Trophoblast cell (in vitro differentiated cells and primary cell): ENCODE data around the gene ALDH7A1.

Experiments
- DNase-seq, 2 donors: peaks; one replicate each; pipeline ENCODE4 v3.0.0-alpha.2; 2016
- H2AFZ ChIP-seq: 2 replicates; pipeline ENCODE4 v1.6.1; 2013; ENCODE audit warnings: low read length, moderate library complexity, mild to moderate bottlenecking; ENCODE audit not compliant: insufficient read depth, poor library complexity
- H2AK5ac ChIP-seq: 2 replicates; pipeline ENCODE4 v1.6.1; 2013; ENCODE audit warnings: mild to moderate bottlenecking, low read length
- H2BK120ac ChIP-seq: 2 replicates; pipeline ENCODE4 v1.6.1; 2013; ENCODE audit warnings: low read length, mild to moderate bottlenecking, moderate library complexity; ENCODE audit not compliant: insufficient read depth, poor library complexity
- H2BK12ac ChIP-seq: 2 replicates; pipeline ENCODE4 v1.6.1; 2013; ENCODE audit warnings: mild to moderate bottlenecking, low read length, moderate library complexity
- H2BK5ac ChIP-seq: 2 replicates; pipeline ENCODE4 v1.6.1; 2013; ENCODE audit warnings: low read length, low read depth, moderate library complexity, mild to moderate bottlenecking; ENCODE audit not compliant: poor library complexity
- H3K14ac ChIP-seq: 2 replicates; pipeline ENCODE4 v1.6.1; 2013; ENCODE audit warnings: mild to moderate bottlenecking, low read length
- H3K18ac ChIP-seq: 2 replicates; pipeline ENCODE4 v1.6.1; 2013; ENCODE audit warnings: mild to moderate bottlenecking, low read length
- H3K23ac ChIP-seq: 2 replicates; pipeline ENCODE4 v1.6.1; 2013; ENCODE audit warnings: low read length
- H3K27ac ChIP-seq: 2 replicates; pipeline ENCODE4 v1.5.1; 2013; ENCODE audit warnings: low read depth, mild to moderate bottlenecking, inconsistent platforms, low read length, moderate library complexity
- H3K27me3 ChIP-seq: 2 replicates; pipeline ENCODE4 v1.6.1; 2013; ENCODE audit warnings: inconsistent platforms, mild to moderate bottlenecking, low read length, moderate library complexity; ENCODE audit not compliant: insufficient read depth
- H3K36me3 ChIP-seq, 2 experiments: 1 replicate in 1 of 2; 2 replicates in 1 of 2; pipeline ENCODE4 v1.6.1; 2013; ENCODE audit warnings: low read length in 2 of 2, mild to moderate bottlenecking in 2 of 2, moderate library complexity in 1 of 2; ENCODE audit not compliant: insufficient read depth in 2 of 2, control insufficient read depth in 1 of 2
- H3K4ac ChIP-seq: 2 replicates; pipeline ENCODE4 v1.6.1; 2013; ENCODE audit warnings: low read depth, mild to moderate bottlenecking, low read length, moderate library complexity
- H3K4me1 ChIP-seq, 2 experiments: 1 replicate in 1 of 2; 2 replicates in 1 of 2; pipeline ENCODE4 v1.6.1; 2013; ENCODE audit warnings: low read length in 2 of 2, mild to moderate bottlenecking in 2 of 2, moderate library complexity in 1 of 2; ENCODE audit not compliant: insufficient read depth in 2 of 2, control insufficient read depth in 1 of 2
- H3K4me2 ChIP-seq: 2 replicates; pipeline ENCODE4 v1.6.1; 2013; ENCODE audit warnings: inconsistent platforms, mild to moderate bottlenecking, low read length, moderate library complexity
- H3K4me3 ChIP-seq: 2 replicates; pipeline ENCODE4 v1.5.1; 2013; ENCODE audit warnings: mild to moderate bottlenecking, low read depth, low read length, inconsistent platforms
- H3K79me1 ChIP-seq: one replicate; pipeline ENCODE4 v1.6.1; 2013; ENCODE audit warnings: low read length
- H3K79me2 ChIP-seq: 2 replicates; pipeline ENCODE4 v1.6.1; 2013; ENCODE audit warnings: low read length, mild to moderate bottlenecking; ENCODE audit not compliant: control insufficient read depth, insufficient read depth, poor library complexity
- H3K9ac ChIP-seq: 2 replicates; pipeline ENCODE4 v1.6.1; 2013; ENCODE audit warnings: mild to moderate bottlenecking, low read length
- H3K9me3 ChIP-seq: 2 replicates; pipeline ENCODE4 v1.6.1; 2013; ENCODE audit warnings: low read depth, mild to moderate bottlenecking, control low read depth, inconsistent platforms, low read length; ENCODE audit not compliant: insufficient read depth
- H4K12ac ChIP-seq: 2 replicates; pipeline ENCODE4 v1.6.1; 2013; ENCODE audit warnings: low read depth, mild to moderate bottlenecking, low read length, moderate library complexity
- H4K8ac ChIP-seq: 2 replicates; pipeline ENCODE4 v1.6.1; 2013; ENCODE audit warnings: low read depth, mild to moderate bottlenecking, low read length, moderate library complexity
- H4K91ac ChIP-seq: one replicate; pipeline ENCODE4 v1.6.1; 2013; ENCODE audit warnings: low read depth, mild to moderate bottlenecking, low read length, moderate library complexity
- WGBS: extraction: QIAGEN DNeasy Blood & Tissue Kit; methylation state at CpG from one replicate; pipeline ENCODE4 v1.1.7; 2013; ENCODE audit warnings: missing lambda C conversion rate; ENCODE audit not compliant: insufficient read length, insufficient coverage; ENCODE audit errors: extremely low coverage; 5-methylcytosine and 5-hydroxymethylcytosine counted together

The ALDH7A1 gene

DNA sequence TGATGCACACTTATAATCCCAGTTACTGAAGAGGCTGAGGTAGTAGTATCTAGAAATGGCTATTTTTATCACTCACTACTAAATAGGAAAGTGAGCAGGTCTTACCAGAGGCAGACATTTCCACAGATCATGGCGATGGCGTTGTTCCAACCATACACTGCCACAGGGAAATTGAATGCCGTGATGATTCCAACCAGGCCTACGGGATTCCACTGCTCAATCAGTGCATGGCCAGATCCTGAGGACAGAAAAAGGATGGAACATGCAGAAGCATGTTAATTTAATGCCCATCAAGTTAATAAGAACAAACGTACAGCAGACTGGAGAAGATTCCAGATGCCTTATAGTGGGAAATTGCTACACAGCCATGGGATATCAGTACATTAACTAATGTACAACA, 18.0 kb downstream of the ALDH7A1 start:
- H3K79me2 ChIP-seq: no peaks in the 10 kb centered on the region
- no peak overlapping the region for H4K12ac ChIP-seq
- no peaks in the 10 kb centered on the region for H3K79me1 ChIP-seq
- peaks cover 30 to 46% of the 10 kb centered on the region in 2 experiments for H3K36me3 ChIP-seq
- no peak overlapping the region for H3K4me2 ChIP-seq
- H2BK12ac ChIP-seq: no peak overlapping the region
- DNase-seq: no peak
- H2BK120ac ChIP-seq: no peak overlapping the region
- no peaks in the 10 kb centered on the region for H3K27me3 ChIP-seq
- H4K8ac ChIP-seq: no peak overlapping the region
- no peak overlapping the region for H3K18ac ChIP-seq
- H2AK5ac ChIP-seq: no peak overlapping the region
- H4K91ac ChIP-seq: no peak overlapping the region
- WGBS: no CpG with 5 or more reads among the region's 5 CpGs
- no peak overlapping the region for H3K4ac ChIP-seq
- no peak overlapping the region for H3K14ac ChIP-seq
- no peaks in the 10 kb centered on the region for H3K4me1 ChIP-seq
- no peak overlapping the region for H2AFZ ChIP-seq
- no peak overlapping the region for H2BK5ac ChIP-seq
- H3K9me3 ChIP-seq: no peaks in the 10 kb centered on the region
- H3K4me3 ChIP-seq: no peak overlapping the region
- no peak overlapping the region for H3K23ac ChIP-seq
- no peak overlapping the region for H3K9ac ChIP-seq
- H3K27ac ChIP-seq: no peak overlapping the region

DNA sequence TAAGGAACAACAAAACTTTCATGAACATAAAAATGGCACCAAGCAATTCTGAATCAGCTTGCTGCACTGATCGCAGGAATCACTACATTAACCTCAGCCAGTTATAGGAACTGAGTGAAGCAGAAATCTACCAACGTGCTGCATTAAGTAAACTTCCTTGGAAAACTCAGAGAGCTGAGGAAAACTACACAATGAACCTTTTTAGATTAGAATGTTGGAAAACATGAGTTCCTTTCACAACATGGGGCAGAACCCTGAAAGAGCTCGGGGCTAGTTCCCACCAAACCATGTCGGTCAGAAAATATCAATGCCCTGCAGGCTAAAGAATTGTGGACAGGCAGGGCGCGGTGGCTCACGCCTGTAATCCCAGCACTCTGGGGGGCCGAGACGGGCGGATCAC, 19.4 kb downstream of the ALDH7A1 start:
- Histone ChIP-seq H3K4me2 (no peak overlapping the region), H2BK120ac (no peak overlapping the region), H2AK5ac (no peak overlapping the region), H3K18ac (no peak overlapping the region), H3K9me3 (no peaks in the 10 kb centered on the region), H2BK5ac (no peak overlapping the region), H3K79me2 (no peaks in the 10 kb centered on the region), H3K4me1 (no peaks in the 10 kb centered on the region), H2BK12ac (no peak overlapping the region), H3K14ac (no peak overlapping the region), H3K79me1 (no peaks in the 10 kb centered on the region), H3K27me3 (no peaks in the 10 kb centered on the region), H4K8ac (no peak overlapping the region), H3K4me3 (no peak overlapping the region), H3K27ac (no peak overlapping the region), H4K91ac (no peak overlapping the region), H3K9ac (no peak overlapping the region), H4K12ac (no peak overlapping the region), H2AFZ (no peak overlapping the region), H3K36me3 (peaks cover 19 to 36% of the 10 kb centered on the region in 2 experiments), H3K23ac (no peak overlapping the region), H3K4ac (no peak overlapping the region)
- DNase-seq: no peak
- no CpG with 5 or more reads among the region's 10 CpGs for whole genome bisulfite sequencing

DNA sequence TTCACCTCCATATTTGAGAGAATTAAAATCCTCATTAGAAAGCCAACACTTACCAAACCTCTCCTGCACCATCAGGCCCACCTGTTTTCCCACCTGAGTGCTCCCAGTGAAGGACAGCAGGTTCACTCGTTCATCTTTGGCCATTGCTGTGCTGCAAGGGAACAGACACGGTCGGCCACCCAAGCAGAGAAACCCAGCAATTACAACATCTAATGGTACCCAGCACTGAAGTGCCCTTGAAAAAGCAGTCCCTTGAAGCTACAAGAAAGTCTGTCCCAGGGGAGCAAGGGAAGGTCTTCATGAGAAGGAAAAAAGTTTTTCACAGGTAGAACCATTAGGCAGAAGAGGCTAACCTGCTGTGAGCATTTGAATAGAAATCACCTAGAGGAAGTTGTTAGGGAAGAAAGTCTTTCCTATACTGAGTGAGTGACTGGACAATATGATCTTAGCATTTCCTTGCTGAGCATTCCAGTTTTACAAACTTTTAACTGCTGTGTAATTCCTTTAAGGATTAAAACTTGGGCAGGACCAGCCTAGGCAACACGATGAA, 26.7 kb downstream of the ALDH7A1 start:
- Histone ChIP-seq H3K9ac (no peak overlapping the region), H3K36me3 (peaks cover 14 to 27% of the 10 kb centered on the region in 2 experiments), H4K12ac (no peak overlapping the region), H2AFZ (no peak overlapping the region), H3K4me3 (no peak overlapping the region), H3K18ac (no peak overlapping the region), H2BK120ac (no peak overlapping the region), H4K91ac (no peak overlapping the region), H3K79me2 (no peaks in the 10 kb centered on the region), H3K4me1 (no peaks in the 10 kb centered on the region), H4K8ac (no peak overlapping the region), H3K4me2 (no peak overlapping the region), H2BK12ac (no peak overlapping the region), H3K27me3 (no peaks in the 10 kb centered on the region), H3K79me1 (no peaks in the 10 kb centered on the region), H3K9me3 (no peaks in the 10 kb centered on the region), H3K27ac (no peak overlapping the region), H2BK5ac (no peak overlapping the region), H2AK5ac (no peak overlapping the region), H3K14ac (no peak overlapping the region), H3K4ac (no peak overlapping the region), H3K23ac (no peak overlapping the region)
- WGBS: no CpG with 5 or more reads among the region's 4 CpGs
- DNase-seq: no peak

DNA sequence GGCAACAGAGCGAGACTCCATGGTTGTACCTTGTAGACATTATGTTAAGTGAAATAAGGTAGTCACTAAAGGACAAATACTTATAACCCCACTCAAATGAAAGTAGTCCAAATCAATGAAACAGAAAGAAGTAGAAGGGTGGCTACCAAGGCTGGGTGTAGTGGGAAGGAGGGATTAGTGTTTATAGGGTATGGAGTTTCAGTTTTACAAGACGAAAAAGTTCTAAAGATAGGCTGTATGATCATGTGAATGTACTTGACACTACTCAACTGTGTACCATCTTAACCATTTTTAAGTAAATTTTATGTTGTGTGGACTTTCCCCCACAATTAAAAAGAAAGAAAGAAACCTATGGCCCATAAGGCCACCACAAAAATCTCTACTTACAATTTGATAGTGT, 32.2 kb downstream of the ALDH7A1 start:
- no peaks in the 10 kb centered on the region for H3K9me3 ChIP-seq
- no peak overlapping the region for H2AK5ac ChIP-seq
- H3K4me2 ChIP-seq: no peak overlapping the region
- H3K27me3 ChIP-seq: no peaks in the 10 kb centered on the region
- H3K4me1 ChIP-seq: no peaks in the 10 kb centered on the region
- no peak overlapping the region for H4K91ac ChIP-seq
- no peak overlapping the region for H3K9ac ChIP-seq
- DNase-seq: no peak
- H2BK5ac ChIP-seq: no peak overlapping the region
- no peak overlapping the region for H4K12ac ChIP-seq
- no peak overlapping the region for H2BK12ac ChIP-seq
- H3K4ac ChIP-seq: no peak overlapping the region
- H2BK120ac ChIP-seq: no peak overlapping the region
- 100% methylated on average over 1 of the region's 2 CpGs for WGBS
- H3K36me3 ChIP-seq: peaks cover 18 to 22% of the 10 kb centered on the region in 2 experiments
- no peak overlapping the region for H3K23ac ChIP-seq
- no peaks in the 10 kb centered on the region for H3K79me2 ChIP-seq
- H2AFZ ChIP-seq: no peak overlapping the region
- H4K8ac ChIP-seq: no peak overlapping the region
- H3K27ac ChIP-seq: no peak overlapping the region
- no peak overlapping the region for H3K18ac ChIP-seq
- no peaks in the 10 kb centered on the region for H3K79me1 ChIP-seq
- H3K4me3 ChIP-seq: no peak overlapping the region
- no peak overlapping the region for H3K14ac ChIP-seq
